Liver (tissue), 9 donors: Measurements from ENCODE around the gene LY6G5B. TPM values are rescaled to one million over a fixed set of nuclear protein-coding genes. Genes with fewer than 3 reads are reported as not detected.

Experiments
- DNase-seq: peaks from one replicate; pipeline ENCODE4 v3.0.0-alpha.2; 2017; ENCODE audit warnings: low spot score
- H3K27ac ChIP-seq, 2 donors: one replicate each; pipeline ENCODE4 v1.7.0; 2013; ENCODE audit warnings: inconsistent platforms in 2 of 2, low read length in 2 of 2, control low read depth in 1 of 2, low read depth in 1 of 2, mild to moderate bottlenecking in 1 of 2
- H3K27me3 ChIP-seq, 4 donors: one replicate each; pipeline versions ENCODE4 v1.6.1 to v1.7.0; 2013; ENCODE audit warnings: low read length in 3 of 4, inconsistent platforms in 1 of 4, mild to moderate bottlenecking in 1 of 4, moderate library complexity in 1 of 4; ENCODE audit not compliant: control insufficient read depth in 4 of 4, insufficient read depth in 4 of 4
- H3K36me3 ChIP-seq, 4 donors: one replicate each; pipeline versions ENCODE4 v1.6.1 to v1.7.0; 2013; ENCODE audit warnings: low read length in 3 of 4, mild to moderate bottlenecking in 3 of 4, low read depth in 1 of 4, moderate library complexity in 1 of 4; ENCODE audit not compliant: control insufficient read depth in 4 of 4, insufficient read depth in 3 of 4
- H3K4me1 ChIP-seq, 4 donors: one replicate each; pipeline versions ENCODE4 v1.6.1 to v1.7.0; 2013; ENCODE audit warnings: low read length in 3 of 4, mild to moderate bottlenecking in 3 of 4, moderate library complexity in 1 of 4; ENCODE audit not compliant: control insufficient read depth in 4 of 4, insufficient read depth in 4 of 4
- H3K4me3 ChIP-seq, 3 donors: one replicate each; pipeline versions ENCODE4 v1.6.1 to v1.7.0; 2013; ENCODE audit warnings: low read length in 3 of 3, control low read depth in 1 of 3, low read depth in 1 of 3, mild to moderate bottlenecking in 1 of 3
- H3K9ac ChIP-seq, 2 donors: one replicate each; pipeline ENCODE4 v1.7.0; 2013; ENCODE audit warnings: low read length in 2 of 2, mild to moderate bottlenecking in 2 of 2, moderate library complexity in 2 of 2, control low read depth in 1 of 2, low read depth in 1 of 2
- H3K9me3 ChIP-seq, 4 donors: one replicate each; pipeline versions ENCODE4 v1.6.1 to v1.7.0; 2013; ENCODE audit warnings: low read length in 3 of 4; ENCODE audit not compliant: control insufficient read depth in 4 of 4
- CTCF ChIP-seq: fragments of 150-350 bp; IDR thresholded peaks from 2 replicates; pipeline ENCODE4 v1.5.1; 2017; ENCODE audit warnings: improper control_type of control experiment, low read depth, low read length; ENCODE audit not compliant: missing input control
- EGR1 ChIP-seq, 2 donors: IDR thresholded peaks; 2 replicates each; pipeline ENCODE4 v1.6.1; 2016 to 2018; ENCODE audit warnings: antibody characterized with exemption in 2 of 2, low read depth in 2 of 2
- FOXA1 ChIP-seq: IDR thresholded peaks from 2 replicates; pipeline ENCODE4 v1.6.1; 2016; ENCODE audit warnings: antibody characterized with exemption
- FOXA2 ChIP-seq: IDR thresholded peaks from 2 replicates; pipeline ENCODE4 v1.6.1; 2016; ENCODE audit warnings: antibody characterized with exemption
- GABPA ChIP-seq, 2 donors: IDR thresholded peaks in 1 of 2; conservative IDR thresholded peaks in 1 of 2; 2 replicates each; pipeline ENCODE4 v1.6.1; 2016; ENCODE audit warnings: antibody characterized with exemption in 2 of 2, mild to moderate bottlenecking in 1 of 2, moderate library complexity in 1 of 2
- HNF4A ChIP-seq, 2 donors: conservative IDR thresholded peaks; 2 replicates each; pipeline ENCODE4 v1.6.1; 2016; ENCODE audit warnings: antibody characterized with exemption in 2 of 2, mild to moderate bottlenecking in 2 of 2
- HNF4G ChIP-seq: IDR thresholded peaks from 2 replicates; pipeline ENCODE4 v1.6.1; 2016; ENCODE audit warnings: antibody characterized with exemption
- JUND ChIP-seq, 2 donors: IDR thresholded peaks; 2 replicates each; pipeline ENCODE4 v1.6.1; 2016; ENCODE audit warnings: antibody characterized with exemption in 2 of 2
- MAX ChIP-seq: IDR thresholded peaks from 2 replicates; pipeline ENCODE4 v1.6.1; 2016; ENCODE audit warnings: antibody characterized with exemption
- NR2F2 ChIP-seq: IDR thresholded peaks from 2 replicates; pipeline ENCODE4 v1.6.1; 2016; ENCODE audit warnings: antibody characterized with exemption
- RAD21 ChIP-seq, 2 donors: IDR thresholded peaks; 2 replicates each; pipeline ENCODE4 v1.6.1; 2016; ENCODE audit warnings: antibody characterized with exemption in 2 of 2, mild to moderate bottlenecking in 2 of 2
- RXRA ChIP-seq, 2 donors: IDR thresholded peaks; 2 replicates each; pipeline ENCODE4 v1.6.1; 2017 to 2018; ENCODE audit warnings: antibody characterized with exemption in 2 of 2, mild to moderate bottlenecking in 1 of 2
- SP1 ChIP-seq: IDR thresholded peaks from 2 replicates; pipeline ENCODE4 v1.6.1; 2018; ENCODE audit warnings: antibody characterized with exemption, mild to moderate bottlenecking
- TAF1 ChIP-seq: conservative IDR thresholded peaks from 2 replicates; pipeline ENCODE4 v1.6.1; 2016; ENCODE audit warnings: antibody characterized with exemption, mild to moderate bottlenecking
- YY1 ChIP-seq: IDR thresholded peaks from 2 replicates; pipeline ENCODE4 v1.6.1; 2016; ENCODE audit warnings: antibody characterized with exemption, mild to moderate bottlenecking
- WGBS: extraction: QIAGEN DNeasy Blood & Tissue Kit; methylation state at CpG from one replicate; pipeline ENCODE4 v1.1.7; 2013; 5-methylcytosine and 5-hydroxymethylcytosine counted together
- polyA plus RNA-seq, 2 donors: library from polyadenylated mRNA; stranded (reverse) in 1 of 2; unstranded in 1 of 2; fragments of 200-250 nt in 1 of 2; fragments of >200 nt in 1 of 2; fragmentation: Nextera tagmentation in 1 of 2; extraction: Ambion mirVana in 1 of 2; gene quantifications; one replicate each; pipeline versions ENCODE4 v1.2.1 to v1.2.3, GENCODE V29; 2013 to 2015
- total RNA-seq, 2 donors: library from RNA; depleted of rRNA; stranded (reverse); fragments of >200 nt; gene quantifications; one replicate each; pipeline ENCODE4 v1.2.3, GENCODE V29; 2014
- TF ChIP-seq, protein P1 (sequence below): IDR thresholded peaks from 2 replicates; pipeline ENCODE4 v1.6.1; 2016; ENCODE audit warnings: antibody characterized with exemption
- TF ChIP-seq, protein P2 (sequence below): IDR thresholded peaks from 2 replicates; pipeline ENCODE4 v1.6.1; 2016; ENCODE audit warnings: antibody characterized with exemption, mild to moderate bottlenecking
- TF ChIP-seq, protein P3 (sequence below): IDR thresholded peaks from 2 replicates; pipeline ENCODE4 v1.6.1; 2016; ENCODE audit warnings: antibody characterized with exemption
- donor health status: healthy.
- donor health status: healthy.
- donor health status: healthy.
- donor health status: healthy.
- donor health status: healthy.

Gene LY6G5B
- total and polyA plus RNA-seq, 4 donors: 1.2 to 5.9 (median 2.1) TPM

- peaks cover 4 to 14% (median 7%) of the 10 kb centered on the region in 4 donors for H3K4me1 ChIP-seq
- H3K9me3 ChIP-seq: no peaks in the 10 kb centered on the region
- peak within 1 kb of the TSS; percentile 84 to 97 for H3K9ac ChIP-seq
- peak; percentile 80 for DNase-seq
- no peaks in the 10 kb centered on the region for H3K27me3 ChIP-seq
- peak within 1 kb of the TSS; percentile 87 to 96 (median 90) for H3K4me3 ChIP-seq
- peak within 1 kb of the TSS; percentile 93 to 96 for H3K27ac ChIP-seq
- 1% methylated on average over 67 of the region's 67 CpGs for WGBS
- TF ChIP-seq SP1: peak; percentile 46
- no peak for TF ChIP-seq MAX
- no peak for TF ChIP-seq GABPA (IDR thresholded peaks at IDR 0.05 in 1 of 2, conservative IDR thresholded peaks at IDR 0.05 in 1 of 2)
- peak; percentile 16 for TF ChIP-seq TAF1
- TF ChIP-seq RXRA (IDR thresholded peaks at IDR 0.05): peak in 1 of 2 donors; percentile 1
- TF ChIP-seq, protein P1, sequence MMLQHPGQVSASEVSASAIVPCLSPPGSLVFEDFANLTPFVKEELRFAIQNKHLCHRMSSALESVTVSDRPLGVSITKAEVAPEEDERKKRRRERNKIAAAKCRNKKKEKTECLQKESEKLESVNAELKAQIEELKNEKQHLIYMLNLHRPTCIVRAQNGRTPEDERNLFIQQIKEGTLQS: no peak
- TF ChIP-seq FOXA2: no peak
- no peak for TF ChIP-seq RAD21 (IDR thresholded peaks at IDR 0.05)
- TF ChIP-seq JUND (IDR thresholded peaks at IDR 0.05): no peak
- TF ChIP-seq, protein P2, sequence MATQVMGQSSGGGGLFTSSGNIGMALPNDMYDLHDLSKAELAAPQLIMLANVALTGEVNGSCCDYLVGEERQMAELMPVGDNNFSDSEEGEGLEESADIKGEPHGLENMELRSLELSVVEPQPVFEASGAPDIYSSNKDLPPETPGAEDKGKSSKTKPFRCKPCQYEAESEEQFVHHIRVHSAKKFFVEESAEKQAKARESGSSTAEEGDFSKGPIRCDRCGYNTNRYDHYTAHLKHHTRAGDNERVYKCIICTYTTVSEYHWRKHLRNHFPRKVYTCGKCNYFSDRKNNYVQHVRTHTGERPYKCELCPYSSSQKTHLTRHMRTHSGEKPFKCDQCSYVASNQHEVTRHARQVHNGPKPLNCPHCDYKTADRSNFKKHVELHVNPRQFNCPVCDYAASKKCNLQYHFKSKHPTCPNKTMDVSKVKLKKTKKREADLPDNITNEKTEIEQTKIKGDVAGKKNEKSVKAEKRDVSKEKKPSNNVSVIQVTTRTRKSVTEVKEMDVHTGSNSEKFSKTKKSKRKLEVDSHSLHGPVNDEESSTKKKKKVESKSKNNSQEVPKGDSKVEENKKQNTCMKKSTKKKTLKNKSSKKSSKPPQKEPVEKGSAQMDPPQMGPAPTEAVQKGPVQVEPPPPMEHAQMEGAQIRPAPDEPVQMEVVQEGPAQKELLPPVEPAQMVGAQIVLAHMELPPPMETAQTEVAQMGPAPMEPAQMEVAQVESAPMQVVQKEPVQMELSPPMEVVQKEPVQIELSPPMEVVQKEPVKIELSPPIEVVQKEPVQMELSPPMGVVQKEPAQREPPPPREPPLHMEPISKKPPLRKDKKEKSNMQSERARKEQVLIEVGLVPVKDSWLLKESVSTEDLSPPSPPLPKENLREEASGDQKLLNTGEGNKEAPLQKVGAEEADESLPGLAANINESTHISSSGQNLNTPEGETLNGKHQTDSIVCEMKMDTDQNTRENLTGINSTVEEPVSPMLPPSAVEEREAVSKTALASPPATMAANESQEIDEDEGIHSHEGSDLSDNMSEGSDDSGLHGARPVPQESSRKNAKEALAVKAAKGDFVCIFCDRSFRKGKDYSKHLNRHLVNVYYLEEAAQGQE: no peak
- peak in 1 of 2 donors; percentile 6 for TF ChIP-seq EGR1 (IDR thresholded peaks at IDR 0.05; ENCODE audit: low read depth in 2 of 2)
- TF ChIP-seq HNF4G: no peak
- no peak for TF ChIP-seq NR2F2
- TF ChIP-seq CTCF: no peak
- TF ChIP-seq HNF4A (conservative IDR thresholded peaks at IDR 0.05): no peak
- TF ChIP-seq, protein P3, sequence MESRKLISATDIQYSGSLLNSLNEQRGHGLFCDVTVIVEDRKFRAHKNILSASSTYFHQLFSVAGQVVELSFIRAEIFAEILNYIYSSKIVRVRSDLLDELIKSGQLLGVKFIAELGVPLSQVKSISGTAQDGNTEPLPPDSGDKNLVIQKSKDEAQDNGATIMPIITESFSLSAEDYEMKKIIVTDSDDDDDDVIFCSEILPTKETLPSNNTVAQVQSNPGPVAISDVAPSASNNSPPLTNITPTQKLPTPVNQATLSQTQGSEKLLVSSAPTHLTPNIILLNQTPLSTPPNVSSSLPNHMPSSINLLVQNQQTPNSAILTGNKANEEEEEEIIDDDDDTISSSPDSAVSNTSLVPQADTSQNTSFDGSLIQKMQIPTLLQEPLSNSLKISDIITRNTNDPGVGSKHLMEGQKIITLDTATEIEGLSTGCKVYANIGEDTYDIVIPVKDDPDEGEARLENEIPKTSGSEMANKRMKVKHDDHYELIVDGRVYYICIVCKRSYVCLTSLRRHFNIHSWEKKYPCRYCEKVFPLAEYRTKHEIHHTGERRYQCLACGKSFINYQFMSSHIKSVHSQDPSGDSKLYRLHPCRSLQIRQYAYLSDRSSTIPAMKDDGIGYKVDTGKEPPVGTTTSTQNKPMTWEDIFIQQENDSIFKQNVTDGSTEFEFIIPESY: no peak
- no peak for TF ChIP-seq FOXA1
- peak; percentile 86 for TF ChIP-seq YY1
- H3K36me3 ChIP-seq: peaks cover 8 to 23% (median 20%) of the 10 kb centered on the region in 4 donors
Observed at GRCh38 chr6:31620586-31621319, 49.0 kb upstream of the LY6G5B start, which contains the start of gene PRRC2A. Gene PRRC2A, plus strand, starts transcription at chr6:31620715. Its CDS starts 2,075 bp downstream, at chr6:31622790.
